DOHH2 (cell line): ENCODE measurements around the gene SORL1.

ENCODE experiments used
- H3F3A ChIP-seq: fragments of 200-600 bp; sonication (generic), shearing (Covaris generic); 2 replicates; pipeline ENCODE4 v1.6.0; 2016; ENCODE audit warnings: antibody characterized with exemption, mild to moderate bottlenecking; ENCODE audit not compliant: control insufficient read depth, insufficient read depth
- H3K27ac ChIP-seq: fragments of 200-600 bp; sonication (generic); 2 replicates; pipeline ENCODE4 v1.5.1; 2014; ENCODE audit warnings: low read depth, mild to moderate bottlenecking, low read length, moderate library complexity
- H3K27me3 ChIP-seq: fragments of 200-600 bp; sonication (generic); 2 replicates; pipeline ENCODE4 v1.6.1; 2014; ENCODE audit warnings: mild to moderate bottlenecking, low read length, mixed read lengths; ENCODE audit not compliant: control insufficient read depth
- H3K36me3 ChIP-seq: fragments of 200-600 bp; sonication (generic); 2 replicates; pipeline ENCODE4 v1.6.1; 2014; ENCODE audit warnings: mild to moderate bottlenecking, low read length, moderate library complexity, mixed read lengths; ENCODE audit not compliant: control insufficient read depth
- H3K4me1 ChIP-seq: fragments of 200-600 bp; sonication (generic); 2 replicates; pipeline ENCODE4 v1.6.1; 2014; ENCODE audit warnings: mild to moderate bottlenecking, low read length, mixed read lengths; ENCODE audit not compliant: control insufficient read depth
- H3K4me2 ChIP-seq: fragments of 200-600 bp; sonication (generic); 2 replicates; pipeline ENCODE4 v1.6.0; 2014; ENCODE audit warnings: mild to moderate bottlenecking, low read length, moderate library complexity
- H3K4me3 ChIP-seq: fragments of 200-600 bp; sonication (generic); 2 replicates; pipeline ENCODE4 v1.5.1; 2014; ENCODE audit warnings: mild to moderate bottlenecking, low read length, mixed read lengths
- H3K79me2 ChIP-seq: fragments of 200-600 bp; sonication (generic); 2 replicates; pipeline ENCODE4 v1.6.1; 2014; ENCODE audit warnings: mild to moderate bottlenecking, low read length, mixed read lengths; ENCODE audit not compliant: control insufficient read depth
- H3K9me2 ChIP-seq: fragments of 200-600 bp; sonication (generic); replicated peaks from 2 replicates; pipeline ENCODE4 v1.6.1; 2014; ENCODE audit warnings: mild to moderate bottlenecking, low read length, mixed read lengths; ENCODE audit not compliant: control insufficient read depth
- H3K9me3 ChIP-seq: fragments of 200-600 bp; sonication (generic); 2 replicates; pipeline ENCODE4 v1.6.1; 2014; ENCODE audit warnings: antibody characterized with exemption, low read length, mixed read lengths; ENCODE audit not compliant: control insufficient read depth, insufficient read depth
- H4K20me1 ChIP-seq: fragments of 200-600 bp; sonication (generic); 2 replicates; pipeline ENCODE4 v1.6.0; 2014; ENCODE audit warnings: low read depth, mild to moderate bottlenecking, antibody characterized with exemption, low read length, moderate library complexity; ENCODE audit not compliant: control insufficient read depth, insufficient read depth
- EZH2phosphoT487 ChIP-seq: fragments of 200-600 bp; sonication (generic); IDR thresholded peaks from 2 replicates; pipeline ENCODE4 v1.6.1; 2017; ENCODE audit warnings: borderline replicate concordance, mild to moderate bottlenecking, antibody characterized with exemption, low read length, moderate library complexity, mixed read lengths
- TF ChIP-seq, protein P1 (sequence below): fragments of 200-600 bp; sonication (generic); IDR thresholded peaks from one replicate; pipeline ENCODE4 v1.5.1; 2014; ENCODE audit warnings: antibody characterized with exemption, mild to moderate bottlenecking, low read depth, low read length; ENCODE audit not compliant: poor library complexity, severe bottlenecking

SORL1 gene

DNA sequence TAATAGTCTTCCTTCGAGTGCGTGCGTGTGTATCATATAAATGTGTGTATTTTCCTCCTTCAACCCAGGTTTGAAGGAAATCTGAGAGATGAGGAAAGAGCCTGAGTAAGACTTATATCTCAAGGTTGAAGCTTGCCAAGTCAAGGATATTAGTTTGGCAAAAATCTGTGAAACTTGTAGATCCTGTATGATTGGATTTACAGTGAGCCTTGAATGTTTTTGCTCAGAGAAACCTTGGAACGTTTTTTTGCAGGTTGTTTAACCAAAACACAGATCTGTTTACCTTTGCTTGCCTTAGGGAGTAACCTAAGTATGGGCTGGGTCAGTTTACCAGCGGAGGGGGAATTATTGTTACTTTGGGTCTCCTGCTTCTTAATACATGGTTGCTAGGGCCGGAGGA is 36.5 kb downstream of the SORL1 start:
- peaks cover 16% of the 10 kb centered on the region for H3F3A ChIP-seq
- H4K20me1 ChIP-seq = no peaks in the 10 kb centered on the region
- H3K9me3 ChIP-seq = no peaks in the 10 kb centered on the region
- no peaks in the 10 kb centered on the region for H3K27me3 ChIP-seq
- TF ChIP-seq, protein P1, sequence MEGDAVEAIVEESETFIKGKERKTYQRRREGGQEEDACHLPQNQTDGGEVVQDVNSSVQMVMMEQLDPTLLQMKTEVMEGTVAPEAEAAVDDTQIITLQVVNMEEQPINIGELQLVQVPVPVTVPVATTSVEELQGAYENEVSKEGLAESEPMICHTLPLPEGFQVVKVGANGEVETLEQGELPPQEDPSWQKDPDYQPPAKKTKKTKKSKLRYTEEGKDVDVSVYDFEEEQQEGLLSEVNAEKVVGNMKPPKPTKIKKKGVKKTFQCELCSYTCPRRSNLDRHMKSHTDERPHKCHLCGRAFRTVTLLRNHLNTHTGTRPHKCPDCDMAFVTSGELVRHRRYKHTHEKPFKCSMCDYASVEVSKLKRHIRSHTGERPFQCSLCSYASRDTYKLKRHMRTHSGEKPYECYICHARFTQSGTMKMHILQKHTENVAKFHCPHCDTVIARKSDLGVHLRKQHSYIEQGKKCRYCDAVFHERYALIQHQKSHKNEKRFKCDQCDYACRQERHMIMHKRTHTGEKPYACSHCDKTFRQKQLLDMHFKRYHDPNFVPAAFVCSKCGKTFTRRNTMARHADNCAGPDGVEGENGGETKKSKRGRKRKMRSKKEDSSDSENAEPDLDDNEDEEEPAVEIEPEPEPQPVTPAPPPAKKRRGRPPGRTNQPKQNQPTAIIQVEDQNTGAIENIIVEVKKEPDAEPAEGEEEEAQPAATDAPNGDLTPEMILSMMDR = no peak
- TF ChIP-seq EZH2phosphoT487 = no peak
- H3K9me2 ChIP-seq = no peaks in the 10 kb centered on the region
- H3K4me2 ChIP-seq = no peak overlapping the region
- H3K36me3 ChIP-seq = peaks cover 92% of the 10 kb centered on the region
- H3K79me2 ChIP-seq = peaks cover 67% of the 10 kb centered on the region
- no peak overlapping the region for H3K4me3 ChIP-seq
- H3K4me1 ChIP-seq = peaks cover 64% of the 10 kb centered on the region
- H3K27ac ChIP-seq = 0 out of 2 replicates have a peak overlapping the region, but pooled peaks have one; percentile 2

DNA sequence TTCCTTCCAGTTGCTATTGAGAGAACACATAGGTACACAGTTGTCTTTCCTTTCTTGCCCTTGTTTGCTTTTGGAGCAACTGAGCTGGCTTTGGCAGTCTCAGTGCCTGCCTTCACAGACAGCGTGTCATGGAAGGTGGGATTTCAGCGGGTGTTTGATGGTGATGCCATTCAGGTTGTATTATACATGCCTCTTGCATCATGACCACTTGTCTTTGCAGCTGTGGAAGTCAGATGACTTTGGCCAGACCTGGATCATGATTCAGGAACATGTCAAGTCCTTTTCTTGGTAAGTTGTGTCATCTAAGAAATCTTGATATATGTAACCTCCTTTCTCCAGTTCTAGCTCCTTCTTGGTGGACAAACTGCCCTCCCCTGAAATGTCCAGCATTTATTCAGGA is 37.7 kb downstream of the SORL1 start:
- TF ChIP-seq, protein P1 = no peak
- no peak for TF ChIP-seq EZH2phosphoT487
- Histone ChIP-seq H3K27ac (no peak overlapping the region), H3K9me2 (no peaks in the 10 kb centered on the region), H3K79me2 (peaks cover 67% of the 10 kb centered on the region), H3K4me1 (peaks cover 76% of the 10 kb centered on the region), H3F3A (peaks cover 19% of the 10 kb centered on the region), H3K36me3 (peaks cover 91% of the 10 kb centered on the region), H4K20me1 (no peaks in the 10 kb centered on the region), H3K27me3 (no peaks in the 10 kb centered on the region), H3K4me2 (no peak overlapping the region), H3K4me3 (no peak overlapping the region), H3K9me3 (no peaks in the 10 kb centered on the region)

DNA sequence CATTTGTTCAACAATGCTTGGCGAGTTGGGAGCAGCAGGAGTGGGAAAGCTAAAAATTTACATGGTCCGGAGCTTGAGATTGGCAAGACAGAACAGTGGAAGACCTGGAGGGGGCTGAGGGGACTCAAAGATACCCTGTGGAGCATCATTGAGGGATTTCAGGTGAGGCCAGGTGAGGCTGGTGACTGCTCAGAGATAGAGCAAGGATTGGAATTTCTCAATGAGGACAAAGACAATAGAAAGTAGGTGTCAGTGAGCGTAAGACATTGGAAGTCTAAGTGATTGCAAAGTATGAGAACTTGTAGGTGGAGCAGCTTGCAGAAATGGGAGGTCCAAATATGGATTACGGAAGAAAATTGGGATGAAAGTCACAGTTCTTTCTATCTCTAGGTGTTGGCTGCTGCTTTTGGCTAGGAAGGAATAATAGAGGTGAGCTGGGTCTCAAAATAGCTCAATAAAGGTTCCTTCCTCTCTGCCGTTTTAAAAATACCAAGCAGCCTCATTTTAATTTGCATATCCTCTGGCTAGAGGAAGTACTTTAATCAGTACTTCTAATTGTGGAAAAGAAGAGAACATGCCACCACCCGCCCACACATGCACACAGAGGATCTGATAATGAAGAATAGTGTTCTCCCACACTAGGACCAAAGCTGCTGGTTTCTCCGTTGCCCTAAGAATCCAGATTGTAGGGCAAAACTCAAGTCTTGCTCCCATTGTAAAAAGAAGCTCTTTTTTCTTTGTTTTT is 42.4 kb downstream of the SORL1 start:
- Histone ChIP-seq H3K9me3 (no peaks in the 10 kb centered on the region), H3K27me3 (no peaks in the 10 kb centered on the region), H3K4me2 (peak overlapping the region; percentile 71), H3K4me3 (peak overlapping the region; percentile 61), H3K36me3 (peaks cover 94% of the 10 kb centered on the region), H4K20me1 (peaks cover 4% of the 10 kb centered on the region; the same call in 1 of the 2 replicates), H3K4me1 (peaks cover 85% of the 10 kb centered on the region), H3K79me2 (peaks cover 74% of the 10 kb centered on the region), H3K27ac (peak overlapping the region; percentile 68), H3K9me2 (no peaks in the 10 kb centered on the region), H3F3A (peaks cover 19% of the 10 kb centered on the region)
- no peak for TF ChIP-seq EZH2phosphoT487
- TF ChIP-seq, protein P1 = no peak
